GM19351 (cell line): ENCODE data around the gene DBP.
"Not testable (repeated sequence)": the region's sequence is repeated elsewhere in the genome, so short reads cannot be mapped to it uniquely, and the experiment has no call there.

Source experiments
- ATAC-seq: cut with Tn5 transposase; IDR thresholded peaks from one replicate; pipeline ENCODE4 v1.9.1; 2021; ENCODE audit warnings: mild to moderate bottlenecking, moderate library complexity; ENCODE audit not compliant: unreplicated experiment

The DBP gene

GRCh38 chr19:48636859-48637448, at the start of gene DBP:
Gene DBP (minus strand): TSS chr19:48637379. CDS start chr19:48636994, 385 bp downstream.
- ATAC-seq, result no peak

- not testable (repeated sequence) for ATAC-seq
Measured at GRCh38 chr19:48686637-48687036, 49.5 kb upstream of the DBP start.

- no peak for ATAC-seq
Measured at GRCh38 chr19:48686088-48686487, 48.9 kb upstream of the DBP start.

GRCh38 chr19:48685583-48685982, 48.4 kb upstream of the DBP start:
- ATAC-seq, result no peak

- ATAC-seq, result no peak
Measured at GRCh38 chr19:48683349-48683748, 46.2 kb upstream of the DBP start.

GRCh38 chr19:48681127-48681470, 43.9 kb upstream of the DBP start:
- ATAC-seq, result no peak

GRCh38 chr19:48680436-48681126, 43.4 kb upstream of the DBP start:
- ATAC-seq, result no peak

- ATAC-seq, result not testable (repeated sequence)
Measured at GRCh38 chr19:48680006-48680405, 42.8 kb upstream of the DBP start.

GRCh38 chr19:48678201-48678600, 41.0 kb upstream of the DBP start:
- ATAC-seq, result no peak

- no peak for ATAC-seq
Measured at GRCh38 chr19:48676887-48677286, 39.7 kb upstream of the DBP start.

GRCh38 chr19:48676487-48676886, 39.3 kb upstream of the DBP start:
- ATAC-seq, result no peak

- no peak for ATAC-seq
Measured at GRCh38 chr19:48674921-48675824, 38.0 kb upstream of the DBP start.

GRCh38 chr19:48674216-48674809, 37.1 kb upstream of the DBP start:
- ATAC-seq, result no peak

- ATAC-seq, result no peak
Measured at GRCh38 chr19:48673436-48674100, 36.4 kb upstream of the DBP start.

- no peak for ATAC-seq
Measured at GRCh38 chr19:48672994-48673393, 35.8 kb upstream of the DBP start, which contains the start of gene NTN5. Gene NTN5 (minus strand): TSS chr19:48673017. CDS start chr19:48670986, 2,031 bp downstream.

- ATAC-seq, result no peak
Measured at GRCh38 chr19:48671446-48671995, 34.3 kb upstream of the DBP start.

- ATAC-seq, result no peak
Measured at GRCh38 chr19:48670699-48671445, 33.7 kb upstream of the DBP start.

GRCh38 chr19:48669903-48670668, 32.9 kb upstream of the DBP start:
- ATAC-seq, result no peak

- ATAC-seq, result no peak
Measured at GRCh38 chr19:48668761-48669160, 31.6 kb upstream of the DBP start.
